Choroid plexus epithelial cell (primary cell): ENCODE measurements around the gene SHISAL2B.

Source experiments
- DNase-seq: peaks from one replicate; pipeline ENCODE4 v3.0.0-alpha.2; 2010; ENCODE audit warnings: low read depth
- H3K4me3 ChIP-seq: 2 replicates; pipeline ENCODE4 v1.5.1; 2011; ENCODE audit warnings: low read depth, mild to moderate bottlenecking, control low read depth, low read length, moderate library complexity
- CTCF ChIP-seq: conservative IDR thresholded peaks from 2 replicates; pipeline ENCODE4 v1.5.1; 2011; ENCODE audit warnings: low read depth, mild to moderate bottlenecking, control low read depth, inconsistent platforms, low read length, moderate library complexity

The SHISAL2B gene

GRCh38 chr5:64759960-64760660 lies 69.8 kb downstream of the SHISAL2B start:
- no peak for TF ChIP-seq CTCF
- no peak for DNase-seq
- H3K4me3 ChIP-seq: no peak overlapping the region

- H3K4me3 ChIP-seq: no peak overlapping the region
- no peak for DNase-seq
- TF ChIP-seq CTCF: no peak
These were observed 73.7 kb downstream of the SHISAL2B start for GRCh38 chr5:64763948-64764503.

- no peak overlapping the region for H3K4me3 ChIP-seq
- TF ChIP-seq CTCF: no peak
- no peak for DNase-seq
These were observed 75.7 kb downstream of the SHISAL2B start for GRCh38 chr5:64765804-64766504.

- no peak for TF ChIP-seq CTCF
- DNase-seq: no peak
- H3K4me3 ChIP-seq: no peak overlapping the region
These were observed 76.6 kb downstream of the SHISAL2B start for GRCh38 chr5:64766941-64767340.
